Right lobe of liver (tissue), 4 donors: ENCODE results near the gene ABHD5.

Experiments used
- CTCF ChIP-seq, 4 donors: fragments of 200-600 bp in 3 of 4; fragments of 450-650 bp in 1 of 4; IDR thresholded peaks; one replicate each; pipeline versions ENCODE4 v1.5.1 to v1.8.0; 2016 to 2022; ENCODE audit warnings: antibody characterized with exemption in 4 of 4, mild to moderate bottlenecking in 2 of 4
- POLR2A ChIP-seq: fragments of 450-650 bp; IDR thresholded peaks from one replicate; pipeline ENCODE4 v1.6.1; 2017; ENCODE audit warnings: antibody characterized with exemption, mild to moderate bottlenecking
- donor health status: DM: no; HTN: no; CAD: no.
- donor health status: DM: no; HTN: no; CAD: no.
- donor health status: DM: no; HTN: yes; CAD: no.

DNA sequence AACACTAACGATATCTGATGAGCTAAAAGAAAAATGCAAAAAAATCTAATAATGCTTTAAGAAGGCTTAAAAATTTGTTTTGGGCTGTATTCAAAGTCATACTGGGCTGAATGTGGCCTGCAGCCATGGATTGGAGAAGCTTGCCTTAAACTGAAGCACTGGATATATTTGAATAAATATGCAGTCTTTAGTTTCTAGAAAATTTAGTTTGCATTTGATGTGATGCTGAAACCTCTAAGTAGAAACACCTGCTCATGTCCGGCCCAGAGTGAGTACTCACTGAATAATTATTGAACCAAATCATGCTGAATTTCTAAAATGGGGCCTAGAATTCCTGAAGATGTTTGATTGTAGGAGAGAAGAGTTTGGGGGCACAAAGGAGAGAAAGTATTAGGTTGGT is 43.9 kb downstream of the ABHD5 start:
- TF ChIP-seq CTCF (IDR thresholded peaks at IDR 0.05) (no peak), POLR2A (no peak)
